22Rv1 (cell line): ENCODE data around the gene ZFHX3.

Source experiments
- CTCF ChIP-seq: fragments of 450-650 bp; IDR thresholded peaks from 2 replicates; pipeline ENCODE4 v1.5.1; 2017; ENCODE audit warnings: mild to moderate bottlenecking
- ZFX ChIP-seq: fragments of 450-650 bp; IDR thresholded peaks from 2 replicates; pipeline ENCODE4 v1.6.1; 2017; ENCODE audit warnings: antibody characterized with exemption, borderline replicate concordance

- no peak for TF ChIP-seq CTCF
- TF ChIP-seq ZFX, result no peak
Observed at GRCh38 chr16:72925631-72925979, 122.3 kb downstream of the ZFHX3 start.
